ENCODE results near the gene RALGDS.

DNA sequence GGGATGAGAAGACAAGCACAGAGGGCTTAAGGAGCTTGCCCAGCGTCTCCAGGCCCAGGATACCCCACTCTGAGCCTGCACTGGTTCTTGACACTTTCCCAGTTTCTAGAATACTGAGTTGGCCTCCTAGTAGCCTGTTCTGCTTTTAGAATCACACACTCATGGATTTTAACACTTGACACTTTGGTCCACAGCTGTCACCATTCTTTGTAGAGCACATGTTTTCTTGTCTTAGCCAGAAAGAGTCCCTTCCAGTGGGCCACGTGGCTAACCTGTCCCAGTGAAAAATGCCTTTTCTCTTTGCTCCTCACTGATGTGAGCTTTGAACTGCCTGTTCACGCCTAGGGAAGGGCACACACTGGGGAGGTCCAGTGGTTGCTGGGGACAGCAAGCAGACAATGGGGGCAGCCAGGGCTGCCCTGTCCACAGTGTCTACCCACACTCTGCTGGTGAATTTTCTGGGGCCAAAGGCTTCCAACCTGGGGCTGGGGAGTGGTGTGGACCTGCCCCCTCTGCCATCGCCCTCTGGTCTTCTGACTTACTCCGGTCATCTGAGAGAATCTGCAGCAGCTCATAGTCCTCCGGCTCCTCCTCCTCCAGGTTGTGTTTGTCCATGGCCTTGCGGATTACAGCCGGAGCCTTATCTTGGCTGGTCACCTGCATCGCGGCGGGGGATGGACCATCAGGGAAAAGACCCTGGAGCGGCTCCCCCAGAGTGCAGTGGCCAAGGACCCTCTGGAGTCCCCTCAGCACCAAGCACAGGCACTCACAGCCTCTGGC is 21.1 kb downstream of the RALGDS start:
- TF ChIP-seq, protein P1, sequence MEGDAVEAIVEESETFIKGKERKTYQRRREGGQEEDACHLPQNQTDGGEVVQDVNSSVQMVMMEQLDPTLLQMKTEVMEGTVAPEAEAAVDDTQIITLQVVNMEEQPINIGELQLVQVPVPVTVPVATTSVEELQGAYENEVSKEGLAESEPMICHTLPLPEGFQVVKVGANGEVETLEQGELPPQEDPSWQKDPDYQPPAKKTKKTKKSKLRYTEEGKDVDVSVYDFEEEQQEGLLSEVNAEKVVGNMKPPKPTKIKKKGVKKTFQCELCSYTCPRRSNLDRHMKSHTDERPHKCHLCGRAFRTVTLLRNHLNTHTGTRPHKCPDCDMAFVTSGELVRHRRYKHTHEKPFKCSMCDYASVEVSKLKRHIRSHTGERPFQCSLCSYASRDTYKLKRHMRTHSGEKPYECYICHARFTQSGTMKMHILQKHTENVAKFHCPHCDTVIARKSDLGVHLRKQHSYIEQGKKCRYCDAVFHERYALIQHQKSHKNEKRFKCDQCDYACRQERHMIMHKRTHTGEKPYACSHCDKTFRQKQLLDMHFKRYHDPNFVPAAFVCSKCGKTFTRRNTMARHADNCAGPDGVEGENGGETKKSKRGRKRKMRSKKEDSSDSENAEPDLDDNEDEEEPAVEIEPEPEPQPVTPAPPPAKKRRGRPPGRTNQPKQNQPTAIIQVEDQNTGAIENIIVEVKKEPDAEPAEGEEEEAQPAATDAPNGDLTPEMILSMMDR (conservative IDR thresholded peaks at IDR 0.05; ENCODE audit: low read length): no peak
- no peak for TF ChIP-seq EZH2phosphoT487 (IDR thresholded peaks at IDR 0.05; ENCODE audit: borderline replicate concordance, low read depth, low read length)

Measured in OCI-LY7 (cell line).